Glutamatergic neuron (in vitro differentiated cells): ENCODE results near the gene SF3A2. TPM values are rescaled to one million over a fixed set of nuclear protein-coding genes. Genes with fewer than 3 reads are reported as not detected.

Experiments
- DNase-seq: peaks from one replicate; pipeline ENCODE4 v3.0.0; 2022
- H3K27ac Mint-ChIP-seq: one replicate; pipeline ENCODE4 v1.8.0; 2020; ENCODE audit warnings: mild to moderate bottlenecking, mixed read lengths, inconsistent platforms; ENCODE audit not compliant: unreplicated experiment
- H3K27me3 Mint-ChIP-seq: one replicate; pipeline ENCODE4 v1.8.0; 2020; ENCODE audit warnings: mild to moderate bottlenecking, moderate library complexity, mixed read lengths, inconsistent platforms; ENCODE audit not compliant: unreplicated experiment
- H3K36me3 Mint-ChIP-seq: one replicate; pipeline ENCODE4 v1.8.0; 2020; ENCODE audit warnings: mild to moderate bottlenecking, mixed read lengths, inconsistent platforms; ENCODE audit not compliant: unreplicated experiment
- H3K4me1 Mint-ChIP-seq: one replicate; pipeline ENCODE4 v1.8.0; 2020; ENCODE audit warnings: mild to moderate bottlenecking, low read depth, mixed read lengths, inconsistent platforms; ENCODE audit not compliant: unreplicated experiment
- H3K4me3 Mint-ChIP-seq: one replicate; pipeline ENCODE4 v1.8.0; 2020; ENCODE audit warnings: mild to moderate bottlenecking, mixed read lengths, inconsistent platforms; ENCODE audit not compliant: unreplicated experiment
- H3K9me3 Mint-ChIP-seq: one replicate; pipeline ENCODE4 v1.8.0; 2020; ENCODE audit warnings: mild to moderate bottlenecking, moderate library complexity, mixed read lengths, inconsistent platforms; ENCODE audit not compliant: unreplicated experiment
- CTCF ChIP-seq: fragments of 200-600 bp; sonication (generic); IDR thresholded peaks from one replicate; pipeline ENCODE4 v1.5.0; 2021; ENCODE audit not compliant: partially characterized antibody, unreplicated experiment
- total RNA-seq: library from RNA; stranded (reverse); fragmentation: NEBNext Ultra II Directional; extraction: Animal tissue kit (Norgen Biotek cat#: 25700); gene quantifications from one replicate; pipeline ENCODE4 v1.2.1, GENCODE V29; 2021; ENCODE audit not compliant: unreplicated experiment

Gene SF3A2
- total RNA-seq, 1 donor from 2014 or later, result 101 TPM

- H3K27me3 Mint-ChIP-seq, result peaks cover 6% of the 10 kb centered on the region
- peaks cover 4% of the 10 kb centered on the region for H3K9me3 Mint-ChIP-seq
- peaks cover 4% of the 10 kb centered on the region for H3K36me3 Mint-ChIP-seq
- peaks cover 6% of the 10 kb centered on the region for H3K4me1 Mint-ChIP-seq
- peak overlapping the region; percentile 32 for H3K4me3 Mint-ChIP-seq
- DNase-seq, result no peak
- peak overlapping the region; percentile 18 for H3K27ac Mint-ChIP-seq
- no peak for TF ChIP-seq CTCF
Measured at GRCh38 chr19:2212861-2213711, 23.5 kb upstream of the SF3A2 start.

GRCh38 chr19:2213799-2214198 lies 22.8 kb upstream of the SF3A2 start:
- H3K27ac Mint-ChIP-seq, result no peak overlapping the region
- peaks cover 6% of the 10 kb centered on the region for H3K4me1 Mint-ChIP-seq
- H3K9me3 Mint-ChIP-seq, result peaks cover 4% of the 10 kb centered on the region
- H3K36me3 Mint-ChIP-seq, result peaks cover 4% of the 10 kb centered on the region
- peaks cover 6% of the 10 kb centered on the region for H3K27me3 Mint-ChIP-seq
- no peak for DNase-seq
- no peak for TF ChIP-seq CTCF
- H3K4me3 Mint-ChIP-seq, result no peak overlapping the region

DNA sequence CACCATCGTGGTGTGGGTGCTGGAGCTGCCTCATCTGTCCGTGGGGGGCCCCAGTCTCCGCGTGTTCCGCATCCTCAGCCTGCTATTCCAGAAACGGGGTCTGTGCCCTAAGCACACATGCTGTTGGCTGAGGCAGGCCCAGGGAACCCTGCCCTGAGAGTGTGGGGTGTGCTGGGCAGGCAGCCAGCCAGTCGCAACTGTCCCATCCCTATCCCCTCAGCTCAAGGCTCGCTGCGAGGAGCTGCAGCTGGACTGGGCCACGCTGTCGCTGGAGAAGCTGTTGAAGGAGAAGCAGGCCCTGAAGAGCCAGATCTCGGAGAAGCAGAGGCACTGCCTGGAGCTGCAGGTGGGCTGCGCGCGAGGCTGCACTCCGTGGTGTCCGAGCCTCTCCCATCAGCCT lies 22.4 kb upstream of the SF3A2 start:
- H3K36me3 Mint-ChIP-seq, result peaks cover 4% of the 10 kb centered on the region
- H3K27me3 Mint-ChIP-seq, result peaks cover 7% of the 10 kb centered on the region
- no peak overlapping the region for H3K27ac Mint-ChIP-seq
- H3K4me1 Mint-ChIP-seq, result peaks cover 6% of the 10 kb centered on the region
- no peak overlapping the region for H3K4me3 Mint-ChIP-seq
- H3K9me3 Mint-ChIP-seq, result peaks cover 1% of the 10 kb centered on the region
- DNase-seq, result no peak
- TF ChIP-seq CTCF, result no peak

DNA sequence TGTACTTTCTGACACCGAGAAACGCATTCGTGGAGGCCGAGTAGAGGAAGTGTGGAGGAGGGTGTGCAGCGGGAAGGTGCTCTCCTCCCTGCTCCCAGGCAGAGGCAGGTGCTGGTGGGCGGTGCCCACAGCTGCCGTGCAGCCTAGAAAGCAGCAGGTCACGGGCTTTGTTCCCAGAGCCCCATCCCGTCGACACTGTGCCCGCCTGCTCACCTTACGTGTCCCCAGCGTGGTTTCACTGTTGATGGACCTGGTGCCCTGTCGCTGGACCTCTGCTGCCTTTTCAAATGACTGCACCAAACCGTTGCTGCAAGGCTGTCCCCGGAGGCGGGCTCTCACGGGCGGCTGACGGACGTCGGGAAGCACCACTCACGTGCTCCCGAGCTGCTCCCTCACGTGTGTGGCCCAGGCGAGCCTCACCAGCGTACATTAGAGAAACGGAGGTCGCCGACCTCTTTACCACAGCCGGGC lies 21.3 kb upstream of the SF3A2 start:
- Mint-ChIP-seq H3K27ac (peak overlapping the region; percentile 22), H3K36me3 (peaks cover 4% of the 10 kb centered on the region), H3K9me3 (peaks cover 1% of the 10 kb centered on the region), H3K4me3 (no peak overlapping the region), H3K27me3 (peaks cover 10% of the 10 kb centered on the region), H3K4me1 (peaks cover 6% of the 10 kb centered on the region)
- TF ChIP-seq CTCF, result no peak
- peak; percentile 71 for DNase-seq
